ENCODE results near the gene CPTP. TPM values are rescaled to one million over a fixed set of nuclear protein-coding genes. Genes with fewer than 3 reads are reported as not detected.

The CPTP gene
- total and polyA plus RNA-seq, 2 of the 13 experiments (the other 11 are each of a cell fraction or from before 2014, with no cell fraction given): 5.5 to 9.3 TPM

DNA sequence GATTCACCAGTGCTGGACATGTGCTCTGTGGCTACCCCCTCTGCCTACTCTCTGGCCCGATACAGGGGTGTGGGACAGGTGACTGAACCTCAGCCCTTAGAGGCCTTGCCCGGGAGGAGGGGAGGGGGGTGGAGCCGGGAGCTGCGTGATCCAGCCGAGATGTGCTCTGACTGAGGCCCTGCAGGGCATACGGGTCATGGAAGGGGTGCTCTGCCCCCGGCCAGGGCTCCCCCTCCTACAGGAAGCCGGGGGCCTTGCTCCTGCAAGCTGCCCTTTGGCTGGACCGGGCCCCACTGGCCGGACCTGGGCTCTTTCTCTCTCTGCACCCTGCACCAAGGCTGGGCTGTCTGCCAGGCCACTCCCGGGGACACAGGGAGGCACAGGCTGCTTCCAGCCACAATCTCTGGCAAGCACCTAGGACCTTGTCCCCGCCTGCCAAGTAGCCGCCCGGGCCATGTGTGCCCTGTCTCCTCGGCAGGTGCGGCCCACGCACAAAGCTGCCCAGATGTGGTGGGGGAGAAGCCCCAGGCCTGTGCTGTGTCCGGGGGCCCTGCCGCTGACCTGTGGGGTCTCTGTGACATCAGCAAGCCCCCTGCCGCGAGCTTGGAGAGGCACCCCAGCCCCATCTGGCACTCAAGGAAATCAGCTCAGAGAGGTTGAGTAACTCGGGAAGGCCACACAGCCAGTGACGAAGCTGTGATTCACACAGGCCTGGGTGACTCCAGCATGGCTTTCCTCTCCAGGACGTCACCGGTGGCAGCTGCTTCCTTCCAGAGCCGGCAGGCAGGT, 42.9 kb upstream of the CPTP start (continued):
- TF ChIP-seq, protein P1, sequence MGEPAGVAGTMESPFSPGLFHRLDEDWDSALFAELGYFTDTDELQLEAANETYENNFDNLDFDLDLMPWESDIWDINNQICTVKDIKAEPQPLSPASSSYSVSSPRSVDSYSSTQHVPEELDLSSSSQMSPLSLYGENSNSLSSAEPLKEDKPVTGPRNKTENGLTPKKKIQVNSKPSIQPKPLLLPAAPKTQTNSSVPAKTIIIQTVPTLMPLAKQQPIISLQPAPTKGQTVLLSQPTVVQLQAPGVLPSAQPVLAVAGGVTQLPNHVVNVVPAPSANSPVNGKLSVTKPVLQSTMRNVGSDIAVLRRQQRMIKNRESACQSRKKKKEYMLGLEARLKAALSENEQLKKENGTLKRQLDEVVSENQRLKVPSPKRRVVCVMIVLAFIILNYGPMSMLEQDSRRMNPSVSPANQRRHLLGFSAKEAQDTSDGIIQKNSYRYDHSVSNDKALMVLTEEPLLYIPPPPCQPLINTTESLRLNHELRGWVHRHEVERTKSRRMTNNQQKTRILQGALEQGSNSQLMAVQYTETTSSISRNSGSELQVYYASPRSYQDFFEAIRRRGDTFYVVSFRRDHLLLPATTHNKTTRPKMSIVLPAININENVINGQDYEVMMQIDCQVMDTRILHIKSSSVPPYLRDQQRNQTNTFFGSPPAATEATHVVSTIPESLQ (CRISPR knock-in tag; conservative IDR thresholded peaks at IDR 0.05): no peak
- TF ChIP-seq TGIF2 (CRISPR knock-in tag; IDR thresholded peaks at IDR 0.05) (no peak), NCOA2 (CRISPR knock-in tag; IDR thresholded peaks at IDR 0.05) (peak; percentile 43), SNAPC5 (CRISPR knock-in tag; IDR thresholded peaks at IDR 0.05; ENCODE audit: borderline replicate concordance) (no peak), ZNF567 (CRISPR knock-in tag; IDR thresholded peaks at IDR 0.05; ENCODE audit: borderline replicate concordance) (no peak), ZNF558 (CRISPR knock-in tag; IDR thresholded peaks at IDR 0.05; ENCODE audit: borderline replicate concordance) (no peak; the same call in 1 of the 2 replicates), HMGXB4 (CRISPR knock-in tag; IDR thresholded peaks at IDR 0.05; ENCODE audit: borderline replicate concordance in 1 of 2, low read depth in 1 of 2) (peak; percentile 19 to 37; a peak in 1 of 4 replicates), KDM5B (CRISPR knock-in tag; IDR thresholded peaks at IDR 0.05; ENCODE audit: borderline replicate concordance) (no peak), ASH2L (IDR thresholded peaks at IDR 0.05; ENCODE audit: insufficient read length, low read depth, low read length) (no peak), CHD4 (IDR thresholded peaks at IDR 0.05; ENCODE audit: borderline replicate concordance, low read length) (0 out of 2 replicates have a peak, but pooled peaks have one; percentile 34), KAT2B (IDR thresholded peaks at IDR 0.05; ENCODE audit: borderline replicate concordance, low read depth, low read length) (no peak), ZMAT5 (CRISPR knock-in tag; IDR thresholded peaks at IDR 0.05; ENCODE audit: borderline replicate concordance, low read depth) (no peak), SMARCE1 (IDR thresholded peaks at IDR 0.05; ENCODE audit: borderline replicate concordance) (no peak), ZC3H4 (CRISPR knock-in tag; IDR thresholded peaks at IDR 0.05; ENCODE audit: borderline replicate concordance) (no peak), NCOA1 (CRISPR knock-in tag; IDR thresholded peaks at IDR 0.05) (peak; percentile 69; the same call in 1 of the 2 replicates)
- TF ChIP-seq, protein P2, sequence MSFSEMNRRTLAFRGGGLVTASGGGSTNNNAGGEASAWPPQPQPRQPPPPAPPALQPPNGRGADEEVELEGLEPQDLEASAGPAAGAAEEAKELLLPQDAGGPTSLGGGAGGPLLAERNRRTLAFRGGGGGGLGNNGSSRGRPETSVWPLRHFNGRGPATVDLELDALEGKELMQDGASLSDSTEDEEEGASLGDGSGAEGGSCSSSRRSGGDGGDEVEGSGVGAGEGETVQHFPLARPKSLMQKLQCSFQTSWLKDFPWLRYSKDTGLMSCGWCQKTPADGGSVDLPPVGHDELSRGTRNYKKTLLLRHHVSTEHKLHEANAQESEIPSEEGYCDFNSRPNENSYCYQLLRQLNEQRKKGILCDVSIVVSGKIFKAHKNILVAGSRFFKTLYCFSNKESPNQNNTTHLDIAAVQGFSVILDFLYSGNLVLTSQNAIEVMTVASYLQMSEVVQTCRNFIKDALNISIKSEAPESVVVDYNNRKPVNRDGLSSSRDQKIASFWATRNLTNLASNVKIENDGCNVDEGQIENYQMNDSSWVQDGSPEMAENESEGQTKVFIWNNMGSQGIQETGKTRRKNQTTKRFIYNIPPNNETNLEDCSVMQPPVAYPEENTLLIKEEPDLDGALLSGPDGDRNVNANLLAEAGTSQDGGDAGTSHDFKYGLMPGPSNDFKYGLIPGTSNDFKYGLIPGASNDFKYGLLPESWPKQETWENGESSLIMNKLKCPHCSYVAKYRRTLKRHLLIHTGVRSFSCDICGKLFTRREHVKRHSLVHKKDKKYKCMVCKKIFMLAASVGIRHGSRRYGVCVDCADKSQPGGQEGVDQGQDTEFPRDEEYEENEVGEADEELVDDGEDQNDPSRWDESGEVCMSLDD (CRISPR knock-in tag; IDR thresholded peaks at IDR 0.05; ENCODE audit: borderline replicate concordance): peak; percentile 90
- TF ChIP-seq, protein P3, sequence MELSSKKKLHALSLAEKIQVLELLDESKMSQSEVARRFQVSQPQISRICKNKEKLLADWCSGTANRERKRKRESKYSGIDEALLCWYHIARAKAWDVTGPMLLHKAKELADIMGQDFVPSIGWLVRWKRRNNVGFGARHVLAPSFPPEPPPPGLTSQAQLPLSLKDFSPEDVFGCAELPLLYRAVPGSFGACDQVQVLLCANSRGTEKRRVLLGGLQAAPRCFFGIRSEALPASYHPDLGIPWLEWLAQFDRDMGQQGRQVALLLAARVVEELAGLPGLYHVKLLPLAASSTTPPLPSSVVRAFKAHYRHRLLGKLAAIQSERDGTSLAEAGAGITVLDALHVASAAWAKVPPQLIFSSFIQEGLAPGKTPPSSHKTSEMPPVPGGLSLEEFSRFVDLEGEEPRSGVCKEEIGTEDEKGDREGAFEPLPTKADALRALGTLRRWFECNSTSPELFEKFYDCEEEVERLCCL (CRISPR knock-in tag; IDR thresholded peaks at IDR 0.05; ENCODE audit: borderline replicate concordance): no peak
